ENCODE data around the gene ANGEL1.

- TF ChIP-seq CTCF (conservative IDR thresholded peaks at IDR 0.05; ENCODE audit: low read depth, low read length) = no peak
- no peak for TF ChIP-seq EZH2 (IDR thresholded peaks at IDR 0.05; ENCODE audit: borderline replicate concordance, low read depth, low read length, poor library complexity, severe bottlenecking)
These were observed 38.5 kb downstream of the ANGEL1 start for GRCh38 chr14:76773956-76774820.
